T47D (cell line): ENCODE measurements around the gene DNAL1.
A peak's percentile ranks its signal among the peaks of the same experiment; 100 is the strongest.

Experiments
- DNase-seq, 2 experiments: peaks; one replicate each; pipeline versions ENCODE4 v3.0.0 to v3.0.0-alpha.2; 2011 to 2012; ENCODE audit warnings: low read depth in 1 of 2, low spot score in 1 of 2
- JUND ChIP-seq: IDR thresholded peaks from 2 replicates; pipeline ENCODE4 v1.6.1; 2012; ENCODE audit warnings: low read depth
- in situ Hi-C: cut with HindIII; loops from 2 replicates; pipeline ENCODE4 v1.10.0; 2016; ENCODE audit warnings: low sequenced_read_pairs, low pct_unique_long_range_greater_than_20kb

Gene DNAL1

DNA sequence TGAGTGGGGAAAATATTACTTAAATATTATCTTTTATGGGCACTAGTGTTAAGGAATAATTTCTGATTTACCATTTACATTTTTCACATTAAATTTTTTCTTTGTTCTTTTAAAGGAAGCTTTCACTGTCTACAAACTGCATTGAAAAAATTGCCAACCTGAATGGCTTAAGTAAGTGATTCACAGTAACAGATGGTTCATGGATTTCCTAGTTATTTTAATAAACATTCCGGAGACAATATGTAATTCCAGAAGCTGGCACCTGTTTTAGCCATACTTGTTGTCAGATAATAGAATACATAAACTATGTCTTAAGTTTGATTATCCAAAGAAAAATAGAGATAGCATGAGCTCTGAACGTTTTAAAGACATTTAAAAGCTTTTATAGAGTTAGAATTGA is 17.1 kb downstream of the DNAL1 start:
- in situ Hi-C loops: no loop called here
- TF ChIP-seq JUND: no peak
- no peak for DNase-seq

DNA sequence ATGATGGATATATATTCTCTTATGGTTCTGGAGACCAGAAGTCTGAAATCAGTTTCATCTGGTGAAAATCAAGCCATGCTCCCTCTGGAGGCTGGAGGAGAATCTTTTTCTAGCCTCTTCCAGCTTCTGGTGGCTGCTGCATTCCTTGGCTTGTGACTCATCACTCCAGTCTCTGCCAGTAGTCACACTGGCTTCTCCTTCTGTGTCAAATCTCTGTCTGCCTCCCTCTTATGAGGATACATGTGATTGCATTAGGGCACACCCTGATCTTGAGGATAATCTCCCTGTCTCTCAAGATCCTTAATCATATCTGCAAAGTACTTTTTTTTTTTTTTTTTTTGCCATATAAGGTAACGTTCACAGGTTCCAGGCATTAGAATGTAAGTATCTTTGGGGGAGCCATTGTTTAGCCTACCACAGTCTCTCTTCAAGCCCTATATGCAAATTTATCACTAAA is 17.7 kb downstream of the DNAL1 start:
- peak; percentile 54; the same call in 1 of the 2 replicates for TF ChIP-seq JUND
- in situ Hi-C loops: no loop called here
- DNase-seq: peak in 1 of 2 experiments; percentile 88

DNA sequence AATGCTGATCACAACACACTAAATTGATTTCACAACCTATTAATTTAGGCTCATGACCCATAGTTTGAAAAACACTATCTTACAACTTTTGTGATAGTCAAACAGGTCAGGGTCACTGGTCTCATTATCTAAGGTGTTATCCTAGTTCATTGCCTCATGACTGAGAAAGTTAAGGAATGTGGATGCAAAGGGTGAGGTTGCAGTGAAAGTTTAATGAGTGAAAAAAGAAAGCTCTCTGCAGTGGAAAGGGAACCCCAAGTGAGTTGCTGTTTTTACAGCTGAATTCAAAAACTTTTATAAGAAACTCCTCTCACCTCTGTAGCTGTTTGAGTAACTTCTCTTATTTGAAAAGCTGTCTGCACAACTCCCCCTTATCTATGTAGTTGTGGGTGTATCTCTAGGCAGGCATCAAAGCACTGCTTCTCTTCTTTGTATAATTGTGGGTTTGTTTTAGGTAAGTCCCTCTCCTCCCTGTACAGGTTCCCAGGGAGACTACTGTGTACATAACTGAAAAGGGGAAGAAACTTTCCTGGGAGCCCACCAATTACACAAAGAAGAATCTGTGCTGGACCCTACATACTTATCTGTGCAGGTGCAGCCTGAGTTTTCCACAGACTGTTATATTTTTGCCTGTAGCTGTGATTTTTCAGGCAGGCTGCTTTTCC is 18.9 kb downstream of the DNAL1 start:
- in situ Hi-C loops: no loop called here
- DNase-seq: no peak
- no peak for TF ChIP-seq JUND

DNA sequence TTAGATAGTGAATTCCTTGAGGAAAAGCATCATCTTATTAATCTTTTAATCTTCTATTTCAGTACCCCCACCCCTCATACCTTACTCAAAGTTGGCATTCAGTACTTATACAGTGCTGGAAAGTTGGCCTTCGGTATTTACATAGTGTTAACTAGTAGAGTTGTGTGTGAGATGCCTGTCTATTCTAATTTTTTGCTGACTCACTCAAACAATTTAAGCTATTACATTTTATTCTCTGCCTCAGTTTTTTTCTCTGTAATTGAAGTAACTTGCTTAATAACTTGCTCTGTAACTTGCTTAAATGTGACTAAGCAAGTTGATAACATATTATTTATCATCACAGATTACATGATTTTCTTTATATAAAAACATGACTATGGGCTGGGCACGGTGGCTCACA is 20.3 kb downstream of the DNAL1 start:
- DNase-seq: no peak
- in situ Hi-C loops: no loop called here
- no peak for TF ChIP-seq JUND

DNA sequence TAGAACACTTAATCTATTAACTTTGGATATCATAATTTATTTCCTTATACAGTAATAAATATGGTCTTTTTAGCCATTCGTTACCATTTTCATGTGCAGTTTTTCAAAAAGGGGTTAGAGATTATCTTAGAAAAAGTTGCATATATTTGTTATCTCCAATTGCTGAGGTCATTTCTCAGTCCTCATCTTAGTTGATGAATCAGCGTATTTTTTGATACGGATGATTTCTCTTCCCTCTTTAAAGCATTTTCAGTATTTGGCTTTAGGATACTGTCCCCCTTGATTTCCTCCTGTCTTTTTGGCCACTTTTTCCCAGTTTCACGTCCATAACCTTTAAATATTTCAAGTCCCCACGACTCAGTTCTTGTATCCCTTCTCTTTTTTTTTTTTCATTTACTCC is 21.8 kb downstream of the DNAL1 start:
- no peak for TF ChIP-seq JUND
- in situ Hi-C loops: no loop called here
- DNase-seq: no peak

DNA sequence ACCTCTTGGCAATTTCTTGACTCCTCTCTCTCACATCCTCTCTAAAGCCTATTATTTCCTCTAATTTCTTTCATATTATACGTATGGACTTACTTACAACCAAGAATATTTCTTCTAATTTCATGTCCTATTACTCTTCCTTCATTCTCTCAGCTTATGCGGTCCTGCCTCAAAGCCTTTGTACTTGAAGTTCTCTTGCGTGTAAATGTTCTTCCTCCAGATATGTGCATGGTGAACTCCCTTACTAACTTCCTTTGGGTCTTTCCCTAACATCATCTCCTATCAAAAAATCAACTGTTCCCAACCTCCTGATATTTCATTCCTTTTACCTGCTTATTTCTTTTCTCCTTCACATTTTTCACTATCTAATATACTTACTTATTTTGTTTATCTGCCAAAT is 23.1 kb downstream of the DNAL1 start:
- no peak for DNase-seq
- TF ChIP-seq JUND: no peak
- in situ Hi-C loops: no loop called here

DNA sequence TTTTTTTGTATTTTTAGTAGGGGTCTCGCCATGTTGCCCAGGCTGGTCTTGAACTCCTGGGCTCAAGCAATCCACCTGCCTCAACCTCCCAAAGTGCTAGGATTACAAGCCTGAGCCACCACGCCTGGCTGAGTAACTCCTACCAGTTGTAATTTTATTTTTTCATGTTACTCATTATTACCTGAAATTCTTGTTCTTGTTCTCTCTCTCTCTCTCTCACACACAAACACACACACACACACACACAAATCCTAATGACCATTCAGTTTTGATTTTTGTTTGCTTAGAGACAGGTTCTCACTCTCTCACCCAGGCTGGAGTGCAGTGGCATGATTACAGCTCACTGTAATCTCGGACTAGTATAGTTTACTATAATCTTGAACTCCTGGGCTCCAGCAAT is 30.2 kb downstream of the DNAL1 start:
- DNase-seq: peak in 1 of 2 experiments; percentile 42
- in situ Hi-C loops: no loop called here

DNA sequence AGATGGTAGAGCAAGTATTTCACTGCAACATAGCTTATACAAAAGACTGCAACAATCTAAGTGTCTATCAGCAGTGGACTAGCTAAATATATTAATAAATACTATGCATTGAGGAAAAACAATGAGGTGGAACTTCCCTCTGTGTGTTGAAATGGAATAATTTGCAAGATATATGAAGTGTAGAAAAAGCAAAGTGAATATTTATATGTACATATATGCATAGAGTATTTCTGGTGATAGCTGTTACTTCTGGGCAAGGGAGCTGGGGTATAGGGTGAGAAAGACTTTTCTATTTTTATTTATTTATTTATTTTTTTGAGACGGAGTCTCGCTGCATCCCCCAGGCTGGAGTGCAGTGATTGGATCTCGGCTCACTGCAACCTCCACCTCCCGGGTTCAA is 33.9 kb downstream of the DNAL1 start:
- no peak for DNase-seq
- in situ Hi-C loops: no loop called here
- no peak for TF ChIP-seq JUND

More for the DNA sequence above, 30.2 kb downstream of the DNAL1 start:
- no peak for TF ChIP-seq JUND

DNA sequence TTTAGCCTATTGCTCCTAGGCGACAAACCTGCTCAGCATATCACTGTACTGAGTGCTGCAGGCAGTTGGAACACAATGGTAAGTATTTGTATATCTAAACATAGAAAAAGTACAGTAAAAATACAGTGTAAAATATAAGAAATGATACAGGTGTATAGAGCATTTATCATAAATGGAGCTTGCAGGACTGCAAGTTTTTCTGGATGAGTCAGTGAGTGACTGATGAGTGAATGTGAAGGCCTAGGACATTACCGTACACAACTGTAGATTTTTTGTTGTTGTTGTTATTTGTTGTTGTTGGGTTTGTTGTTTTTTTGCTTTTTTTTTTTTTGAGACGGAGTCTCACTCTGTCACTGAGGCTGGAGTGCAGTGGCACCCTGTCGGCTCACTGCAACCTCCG is 36.0 kb downstream of the DNAL1 start:
- in situ Hi-C loops: no loop called here
- TF ChIP-seq JUND: no peak
- DNase-seq: no peak

DNA sequence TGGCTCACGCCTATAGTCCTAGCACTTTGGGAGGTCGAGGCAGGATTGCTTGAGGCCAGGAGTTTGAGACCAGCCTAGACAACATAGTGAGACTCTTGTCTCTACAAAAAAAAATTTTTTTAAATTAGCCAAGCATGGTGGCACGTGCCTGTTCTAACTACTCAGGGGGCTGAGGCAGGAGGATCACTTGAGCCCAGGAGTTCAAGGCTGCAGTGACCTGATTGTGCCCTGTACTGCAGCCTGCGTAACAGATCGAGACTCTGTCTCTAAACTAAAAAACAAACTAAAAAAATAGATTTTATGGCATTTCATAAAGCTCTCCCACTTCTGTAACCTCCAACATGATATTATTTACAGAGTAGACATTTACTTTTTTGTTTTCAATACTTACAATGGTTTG is 39.8 kb downstream of the DNAL1 start:
- in situ Hi-C loops: no loop called here
- no peak for TF ChIP-seq JUND
- no peak for DNase-seq

DNA sequence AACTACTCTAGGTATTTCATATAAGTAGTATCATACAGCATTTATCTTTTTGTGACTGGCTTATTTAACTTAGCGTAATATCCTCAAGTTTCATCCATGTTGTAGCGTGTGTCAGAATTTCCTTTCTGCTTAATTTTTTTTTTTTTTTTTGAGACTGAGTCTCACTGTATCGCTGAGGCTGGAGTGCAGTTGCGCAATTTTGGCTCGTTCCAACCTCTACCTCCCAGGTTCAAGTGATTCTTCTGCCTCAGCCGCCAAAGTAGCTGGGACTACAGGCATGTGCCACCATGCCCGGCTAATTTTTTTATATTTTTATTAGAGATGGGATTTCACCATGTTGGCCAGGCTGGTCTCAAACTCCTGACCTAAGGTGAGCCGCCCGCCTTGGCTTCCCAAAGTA is 40.5 kb downstream of the DNAL1 start:
- DNase-seq: no peak
- TF ChIP-seq JUND: no peak
- in situ Hi-C loops: no loop called here

DNA sequence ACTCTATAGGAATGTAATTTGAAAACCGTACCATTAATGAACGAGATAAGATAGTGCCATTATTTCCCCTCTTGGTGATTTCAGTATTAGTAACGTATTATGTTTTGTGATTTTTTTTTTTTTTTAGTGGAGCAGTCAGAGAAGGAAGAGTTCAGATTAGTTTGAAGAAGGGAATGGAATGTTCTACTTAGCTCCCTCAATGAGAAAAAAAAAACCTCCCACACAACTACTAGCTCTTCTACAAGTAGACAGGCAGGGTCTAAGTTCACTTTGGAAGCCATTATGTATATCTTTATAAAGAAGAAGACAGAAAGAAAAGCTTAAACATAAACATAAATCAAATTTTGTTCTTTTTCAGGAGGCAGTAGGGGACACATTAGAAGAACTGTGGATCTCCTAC is 42.1 kb downstream of the DNAL1 start:
- DNase-seq: no peak
- no peak for TF ChIP-seq JUND
- in situ Hi-C loops: no loop called here

DNA sequence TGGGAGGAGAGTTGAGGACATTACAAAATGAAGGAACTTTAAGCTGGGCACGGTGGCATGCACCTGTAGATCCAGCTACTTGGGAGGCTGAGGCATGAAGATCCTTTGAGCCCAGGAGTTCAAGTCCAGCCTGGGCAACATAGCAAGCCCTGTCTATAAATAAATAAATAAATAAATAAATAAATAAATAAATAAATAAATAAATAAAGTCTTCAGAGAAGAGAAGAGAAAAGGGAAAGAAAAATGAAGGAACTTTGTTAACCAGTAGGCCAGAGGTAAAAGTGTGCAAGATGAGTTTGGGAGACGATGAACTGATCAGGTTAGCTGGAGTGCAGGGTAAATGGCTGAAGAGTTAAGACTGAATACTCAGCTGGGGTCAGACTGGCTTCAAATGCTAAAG is 49.3 kb downstream of the DNAL1 start:
- DNase-seq: no peak
- in situ Hi-C loops: no loop called here
- no peak for TF ChIP-seq JUND

DNA sequence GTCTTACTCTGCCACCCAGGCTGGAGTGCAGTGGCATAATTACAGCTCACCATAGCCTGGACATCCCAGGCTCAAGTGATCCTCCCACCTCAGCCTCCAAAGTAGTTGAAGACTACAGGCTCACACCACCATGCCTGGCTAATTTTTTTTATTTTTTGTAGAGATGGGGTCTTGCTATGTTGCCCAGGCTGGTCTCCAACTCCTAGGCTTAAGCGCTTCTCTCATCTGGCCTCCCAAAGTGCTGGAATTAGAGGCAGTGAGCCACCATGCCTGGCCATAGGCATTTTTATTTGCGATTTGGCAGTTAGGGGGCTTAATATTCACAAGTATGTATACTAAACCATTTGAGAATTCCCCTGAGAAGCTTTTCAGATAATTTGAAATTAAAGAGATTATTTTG is 50.3 kb downstream of the DNAL1 start:
- DNase-seq: no peak
- in situ Hi-C loops: no loop called here
- TF ChIP-seq JUND: no peak
